SJSA1 (cell line): ENCODE results near the gene RPAP3. TPM values are rescaled to one million over a fixed set of nuclear protein-coding genes. Genes with fewer than 3 reads are reported as not detected.
"Not testable (repeated sequence)": the region's sequence is repeated elsewhere in the genome, so short reads cannot be mapped to it uniquely, and the experiment has no call there.

Experiments used
- DNase-seq, 2 experiments: peaks; one replicate each; pipeline ENCODE4 v3.0.0-alpha.2; 2015 to 2020; ENCODE audit warnings: low spot score in 2 of 2, low read depth in 1 of 2
- H3K27ac ChIP-seq: fragments of 250-450 bp; sonication (Bioruptor Pico); 2 replicates; pipeline ENCODE4 v1.5.1; 2020; ENCODE audit warnings: mild to moderate bottlenecking, moderate library complexity
- H3K27me3 ChIP-seq: fragments of 250-450 bp; sonication (Bioruptor Pico); replicated peaks from 2 replicates; pipeline ENCODE4 v1.5.1; 2020; ENCODE audit warnings: mild to moderate bottlenecking, moderate library complexity
- H3K36me3 ChIP-seq: fragments of 250-450 bp; sonication (Bioruptor Pico); 2 replicates; pipeline ENCODE4 v1.5.1; 2020; ENCODE audit warnings: mild to moderate bottlenecking
- H3K4me1 ChIP-seq: fragments of 250-450 bp; sonication (Bioruptor Pico); replicated peaks from 2 replicates; pipeline ENCODE4 v1.6.1; 2021; ENCODE audit warnings: mild to moderate bottlenecking
- H3K4me3 ChIP-seq: fragments of 250-450 bp; sonication (Bioruptor Pico); 2 replicates; pipeline ENCODE4 v1.5.1; 2020; ENCODE audit warnings: mild to moderate bottlenecking
- H3K9me3 ChIP-seq: fragments of 250-450 bp; sonication (Bioruptor Pico); replicated peaks from 2 replicates; pipeline ENCODE4 v1.5.1; 2020; ENCODE audit warnings: mild to moderate bottlenecking
- total RNA-seq: library from RNA; depleted of rRNA; stranded (reverse); fragments of >200 nt; shearing (Covaris generic); gene quantifications from 2 replicates; pipeline ENCODE4 v1.2.3, GENCODE V29; 2014

Gene RPAP3
- total RNA-seq, 1 experiment from 2014 or later: 27.6 TPM

DNA sequence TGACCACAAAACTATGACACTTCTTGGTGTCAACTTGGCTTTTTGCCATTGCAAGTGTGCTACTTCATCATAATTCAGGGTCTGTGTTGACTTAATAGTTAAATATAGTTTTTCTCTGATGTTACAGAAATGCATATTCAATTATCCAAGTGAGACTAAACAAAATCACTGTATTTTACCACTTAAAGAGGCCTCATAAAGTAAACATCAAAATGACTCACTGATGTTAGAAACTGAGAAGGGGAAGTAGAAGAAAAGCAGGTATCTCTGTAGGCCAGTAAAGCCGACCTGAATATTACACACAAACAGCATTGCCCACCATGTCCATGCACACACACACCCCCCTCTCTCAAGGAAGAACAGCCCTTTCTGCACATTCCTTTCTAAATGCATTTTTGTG, 55.4 kb downstream of the RPAP3 start:
- Histone ChIP-seq H3K9me3 (no peaks in the 10 kb centered on the region), H3K27ac (no peak overlapping the region), H3K4me3 (no peak overlapping the region), H3K36me3 (no peaks in the 10 kb centered on the region), H3K27me3 (no peaks in the 10 kb centered on the region), H3K4me1 (peaks cover 14% of the 10 kb centered on the region)
- DNase-seq: peak in 1 of 2 experiments; percentile 15

DNA sequence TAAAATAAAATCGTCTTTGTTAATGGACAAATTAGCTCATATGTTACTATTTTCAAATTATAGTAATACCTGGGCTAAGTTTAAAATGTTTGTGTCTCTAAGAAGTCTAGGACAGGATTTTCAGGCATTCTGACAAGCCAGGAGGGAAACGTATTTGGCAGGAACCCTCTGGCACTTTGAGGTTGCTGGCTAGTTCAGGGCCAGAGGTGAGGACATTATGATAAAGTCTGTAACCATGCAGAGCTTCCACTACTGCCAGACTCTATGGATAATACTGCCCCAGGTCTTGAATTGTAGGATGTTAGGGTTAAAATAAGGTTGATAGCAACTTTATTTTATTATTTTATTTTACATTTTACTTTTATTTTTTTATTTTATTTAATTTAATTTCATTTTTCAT, 56.4 kb downstream of the RPAP3 start:
- H3K27ac ChIP-seq: no peak overlapping the region
- no peaks in the 10 kb centered on the region for H3K27me3 ChIP-seq

DNA sequence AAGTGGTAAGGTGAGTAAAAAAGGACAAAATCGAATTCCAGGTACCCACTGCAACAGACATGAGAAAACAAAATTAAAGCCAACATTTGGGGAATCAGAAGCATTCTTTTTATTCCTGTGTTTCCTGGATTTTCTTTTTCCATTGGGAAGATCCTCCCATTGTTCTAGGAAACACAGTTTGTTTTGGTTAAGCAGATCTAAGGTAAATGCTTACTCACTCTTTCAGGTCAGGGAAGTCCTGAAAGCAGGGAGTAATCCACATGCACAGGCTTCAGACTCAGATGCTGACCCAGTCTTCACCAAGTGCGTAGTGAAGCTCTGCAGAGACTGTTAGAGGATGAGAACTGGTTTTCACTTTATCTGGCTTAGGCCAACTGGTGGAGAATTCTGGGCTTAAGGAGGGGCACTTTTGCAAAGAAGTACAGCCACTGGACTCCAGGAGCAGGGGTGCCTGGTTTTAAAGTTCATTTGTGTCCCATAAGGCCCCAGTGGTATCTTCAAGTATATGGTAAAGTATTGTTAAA, 57.7 kb downstream of the RPAP3 start:
- H3K9me3 ChIP-seq: no peaks in the 10 kb centered on the region
- no peak overlapping the region for H3K27ac ChIP-seq
- H3K4me1 ChIP-seq: peaks cover 14% of the 10 kb centered on the region

More for the DNA sequence above, 56.4 kb downstream of the RPAP3 start:
- Histone ChIP-seq H3K4me3 (no peak overlapping the region), H3K4me1 (peaks cover 14% of the 10 kb centered on the region), H3K36me3 (no peaks in the 10 kb centered on the region), H3K9me3 (no peaks in the 10 kb centered on the region)
- no peak for DNase-seq

DNA sequence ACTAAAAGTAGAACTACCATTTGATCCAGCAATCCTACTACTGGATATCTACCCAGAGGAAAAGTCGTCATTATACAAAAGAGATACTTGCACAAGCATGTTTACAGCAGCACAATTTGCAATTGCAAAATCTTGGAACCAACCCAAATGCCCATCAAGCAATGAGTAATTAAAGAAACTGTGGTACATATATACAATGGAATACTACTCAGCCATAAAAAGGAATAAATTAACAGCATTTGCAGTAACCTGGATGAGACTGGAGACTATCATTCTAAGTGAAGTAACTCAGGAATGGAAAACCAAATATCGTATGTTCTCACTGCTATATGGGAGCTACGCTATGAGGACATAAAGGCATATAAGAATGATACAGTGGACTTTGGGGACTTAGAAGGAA, 63.5 kb downstream of the RPAP3 start:
- H3K27me3 ChIP-seq: not testable (repeated sequence)

More for the DNA sequence above, 57.7 kb downstream of the RPAP3 start:
- H3K36me3 ChIP-seq: no peaks in the 10 kb centered on the region
- no peaks in the 10 kb centered on the region for H3K27me3 ChIP-seq
- H3K4me3 ChIP-seq: no peak overlapping the region
- no peak for DNase-seq

DNA sequence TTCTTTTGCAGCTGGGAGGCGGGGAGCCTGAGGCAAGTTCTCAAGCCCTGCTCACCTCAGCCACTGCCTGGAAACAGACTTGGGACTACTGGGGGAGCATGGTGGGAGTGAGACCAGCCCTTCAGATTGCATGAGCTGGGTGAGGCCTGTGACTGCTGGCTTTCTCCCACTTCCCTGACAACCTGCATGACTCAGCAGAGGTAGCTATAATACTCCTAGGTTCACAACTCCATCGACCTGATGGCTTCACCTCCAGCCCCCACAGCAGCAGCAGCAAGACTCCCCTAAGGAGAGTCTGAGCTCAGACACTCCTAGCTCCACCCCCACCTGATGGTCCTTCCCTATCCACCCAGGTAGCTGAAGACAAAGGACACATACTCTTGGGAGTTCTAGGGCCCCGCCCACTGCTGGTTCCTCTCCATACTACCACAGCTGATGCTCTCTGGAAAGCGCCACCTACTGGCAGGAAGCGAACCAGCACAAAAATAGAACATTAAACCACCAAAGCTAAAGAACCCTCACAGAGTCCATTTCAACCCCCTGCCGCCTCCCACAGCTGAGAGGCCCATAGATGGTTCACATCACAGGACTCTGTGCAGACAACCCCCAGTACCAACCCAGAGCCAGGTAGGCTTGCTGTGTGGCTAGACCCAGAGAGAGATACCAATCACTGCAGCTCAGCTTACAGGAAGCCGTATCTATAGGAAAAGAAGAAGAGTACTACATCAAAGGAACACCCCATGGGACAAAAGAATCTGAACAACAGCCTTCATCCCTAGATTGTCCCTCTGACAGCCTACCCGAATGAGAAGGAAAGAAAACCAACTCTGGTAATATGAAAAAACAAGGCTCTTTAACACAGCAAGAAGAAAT, 68.7 kb downstream of the RPAP3 start:
- no peaks in the 10 kb centered on the region for H3K9me3 ChIP-seq
- no peak overlapping the region for H3K27ac ChIP-seq
- H3K4me1 ChIP-seq: no peaks in the 10 kb centered on the region
- no peaks in the 10 kb centered on the region for H3K27me3 ChIP-seq
- peak in 1 of 2 experiments; percentile 10 for DNase-seq
- H3K4me3 ChIP-seq: no peak overlapping the region
- no peaks in the 10 kb centered on the region for H3K36me3 ChIP-seq

More for the DNA sequence above, 63.5 kb downstream of the RPAP3 start:
- H3K4me3 ChIP-seq, H3K9me3 ChIP-seq, H3K36me3 ChIP-seq, H3K27ac ChIP-seq, DNase-seq, H3K4me1 ChIP-seq: not testable (repeated sequence)

DNA sequence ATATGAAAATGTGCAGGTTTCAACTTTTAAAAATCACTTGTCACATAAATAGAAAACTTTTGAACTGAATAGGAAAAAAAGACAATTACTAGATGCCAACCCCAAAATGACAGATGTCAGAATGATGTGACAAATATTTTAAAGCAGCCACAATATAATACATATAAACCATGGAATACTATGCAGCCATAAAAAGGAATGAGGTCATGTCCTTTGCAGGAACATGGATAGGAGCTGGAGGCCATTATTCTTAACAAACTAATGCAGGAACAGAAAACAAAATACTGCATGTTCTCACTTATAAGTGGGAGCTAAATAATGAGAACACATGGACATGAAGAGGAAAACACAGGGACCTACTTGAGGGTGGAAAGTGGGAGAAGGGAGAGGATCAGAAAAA, 70.1 kb downstream of the RPAP3 start:
- H3K4me1 ChIP-seq, H3K27ac ChIP-seq, H3K4me3 ChIP-seq, H3K27me3 ChIP-seq, H3K36me3 ChIP-seq, DNase-seq, H3K9me3 ChIP-seq: not testable (repeated sequence)

DNA sequence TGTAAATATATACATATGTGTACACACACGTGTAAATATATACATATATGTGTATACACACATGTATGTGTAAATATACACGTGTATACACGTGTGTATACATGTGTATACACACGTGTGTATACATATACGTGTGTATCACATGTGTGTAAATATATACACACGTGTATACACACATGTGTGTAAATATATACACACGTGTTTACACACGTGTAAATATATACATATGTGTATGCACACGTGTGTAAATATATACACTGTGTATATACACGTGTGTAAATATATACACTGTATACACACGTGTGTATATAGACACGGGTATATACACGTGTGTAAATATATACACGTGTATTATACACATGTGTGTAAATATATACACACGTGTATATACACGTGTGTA, 71.7 kb downstream of the RPAP3 start:
- Histone ChIP-seq H3K27ac (no peak overlapping the region), H3K27me3 (no peaks in the 10 kb centered on the region), H3K9me3 (no peaks in the 10 kb centered on the region), H3K4me1 (no peaks in the 10 kb centered on the region), H3K36me3 (no peaks in the 10 kb centered on the region), H3K4me3 (no peak overlapping the region)
- no peak for DNase-seq

DNA sequence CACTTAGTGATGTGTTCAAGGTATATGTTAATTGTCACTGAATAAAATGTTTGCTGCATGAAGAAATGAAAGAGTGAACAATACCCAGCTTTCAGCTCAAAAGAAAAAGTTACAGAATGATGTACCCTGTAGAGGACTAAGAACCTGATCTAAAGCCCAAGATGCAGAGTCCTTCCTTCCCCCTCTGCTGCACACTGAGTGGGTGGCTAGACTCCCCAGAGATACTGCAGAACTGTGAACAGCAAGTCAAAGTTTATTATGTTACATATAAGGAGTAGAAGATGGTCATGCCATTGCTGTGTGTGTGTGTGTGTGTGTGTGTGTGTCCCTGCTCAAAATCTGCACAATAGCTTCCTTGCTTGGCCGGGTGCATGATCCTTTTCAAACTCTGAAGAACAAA, 83.9 kb downstream of the RPAP3 start:
- no peaks in the 10 kb centered on the region for H3K27me3 ChIP-seq
- H3K27ac ChIP-seq: no peak overlapping the region
- no peak overlapping the region for H3K4me3 ChIP-seq
- no peaks in the 10 kb centered on the region for H3K9me3 ChIP-seq
- no peaks in the 10 kb centered on the region for H3K36me3 ChIP-seq
- H3K4me1 ChIP-seq: no peaks in the 10 kb centered on the region
- no peak for DNase-seq

DNA sequence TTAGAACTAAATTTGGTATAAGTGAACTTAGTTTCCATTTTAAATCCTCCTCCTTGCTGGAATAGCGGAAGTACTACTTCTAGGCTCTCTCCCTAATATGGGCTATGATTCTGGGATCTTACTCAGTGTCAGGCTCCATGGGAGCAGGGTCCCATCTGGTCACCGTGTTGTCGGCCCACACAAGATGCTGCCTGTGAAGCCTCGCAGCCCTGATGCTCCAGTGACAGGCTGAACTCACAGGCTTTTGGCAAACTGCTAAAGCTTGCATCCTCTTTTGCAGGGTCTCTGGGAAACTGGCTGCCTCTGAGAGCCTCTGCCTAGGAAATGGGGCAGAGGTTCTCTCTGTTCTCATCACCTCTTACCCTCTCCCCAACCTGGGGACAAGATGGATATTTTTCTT, 88.4 kb downstream of the RPAP3 start:
- Histone ChIP-seq H3K27ac (no peak overlapping the region), H3K9me3 (peaks cover 7% of the 10 kb centered on the region; the same call in 1 of the 2 replicates), H3K4me3 (no peak overlapping the region), H3K36me3 (no peaks in the 10 kb centered on the region), H3K4me1 (no peaks in the 10 kb centered on the region), H3K27me3 (no peaks in the 10 kb centered on the region)
- no peak for DNase-seq

DNA sequence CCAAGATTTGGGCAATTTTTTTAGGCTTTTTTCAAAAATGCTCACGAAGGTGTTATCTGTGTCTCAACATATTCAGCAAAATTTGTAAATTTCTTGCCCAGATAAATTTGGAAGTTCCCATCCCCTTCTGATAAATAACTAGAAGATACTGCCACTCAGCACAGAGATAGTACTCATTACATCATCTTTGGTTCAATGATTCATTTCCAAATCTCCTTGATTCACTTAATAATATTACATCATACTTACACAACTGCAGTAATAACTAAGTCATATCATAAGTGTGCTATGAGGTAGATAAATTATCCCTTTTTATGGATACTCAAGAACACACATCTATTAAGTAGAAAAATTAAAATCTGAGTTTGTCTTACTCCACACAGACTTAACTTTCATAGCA, 89.4 kb downstream of the RPAP3 start:
- H3K9me3 ChIP-seq: peaks cover 11% of the 10 kb centered on the region; the same call in 1 of the 2 replicates
- H3K36me3 ChIP-seq: no peaks in the 10 kb centered on the region
- no peak overlapping the region for H3K4me3 ChIP-seq
- no peaks in the 10 kb centered on the region for H3K27me3 ChIP-seq
- no peaks in the 10 kb centered on the region for H3K4me1 ChIP-seq
- no peak for DNase-seq
- no peak overlapping the region for H3K27ac ChIP-seq

DNA sequence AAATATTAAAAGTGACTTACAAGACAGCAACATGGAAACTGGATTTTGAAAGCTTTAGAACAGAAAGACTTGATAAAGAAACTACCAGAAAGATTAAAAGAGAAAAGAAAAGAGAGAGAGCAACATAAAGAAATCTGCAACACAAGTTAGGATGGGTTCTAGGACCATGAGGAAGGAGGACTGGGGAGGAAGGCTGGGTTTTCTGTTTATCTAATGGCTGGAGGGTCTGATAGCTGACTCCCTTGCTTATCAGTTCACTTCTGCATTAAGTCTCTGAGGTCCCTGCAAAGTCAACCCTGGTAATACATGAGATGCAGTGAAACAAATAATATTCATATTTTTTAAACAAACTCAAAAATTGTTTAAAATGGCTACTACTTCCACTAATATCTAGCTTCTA, 90.1 kb downstream of the RPAP3 start:
- Histone ChIP-seq H3K27me3 (no peaks in the 10 kb centered on the region), H3K27ac (no peak overlapping the region), H3K4me1 (no peaks in the 10 kb centered on the region), H3K36me3 (no peaks in the 10 kb centered on the region), H3K4me3 (no peak overlapping the region), H3K9me3 (peaks cover 11% of the 10 kb centered on the region; the same call in 1 of the 2 replicates)
- DNase-seq: no peak

DNA sequence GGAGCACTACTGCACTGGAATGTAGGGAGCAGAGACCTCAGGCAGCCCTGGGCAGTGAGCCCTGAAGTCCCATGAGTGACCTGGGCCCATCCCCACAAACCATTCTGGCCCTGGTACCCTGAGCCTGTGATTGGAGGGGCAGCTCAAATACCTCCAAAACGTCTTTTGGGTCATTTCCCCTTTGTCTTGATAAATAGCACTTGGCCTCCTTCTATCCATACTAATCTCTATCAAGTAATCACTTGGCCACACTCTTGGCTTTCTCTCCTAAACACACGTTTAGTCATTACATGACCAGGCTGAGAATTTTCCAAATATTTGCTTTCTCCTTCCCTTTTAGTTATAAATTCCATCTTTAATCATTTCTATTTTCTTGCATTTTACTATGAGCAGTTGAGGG, 91.3 kb downstream of the RPAP3 start:
- Histone ChIP-seq H3K4me1 (no peaks in the 10 kb centered on the region), H3K4me3 (no peak overlapping the region), H3K36me3 (no peaks in the 10 kb centered on the region), H3K9me3 (peaks cover 11% of the 10 kb centered on the region; the same call in 1 of the 2 replicates), H3K27ac (no peak overlapping the region), H3K27me3 (no peaks in the 10 kb centered on the region)
- DNase-seq: no peak

DNA sequence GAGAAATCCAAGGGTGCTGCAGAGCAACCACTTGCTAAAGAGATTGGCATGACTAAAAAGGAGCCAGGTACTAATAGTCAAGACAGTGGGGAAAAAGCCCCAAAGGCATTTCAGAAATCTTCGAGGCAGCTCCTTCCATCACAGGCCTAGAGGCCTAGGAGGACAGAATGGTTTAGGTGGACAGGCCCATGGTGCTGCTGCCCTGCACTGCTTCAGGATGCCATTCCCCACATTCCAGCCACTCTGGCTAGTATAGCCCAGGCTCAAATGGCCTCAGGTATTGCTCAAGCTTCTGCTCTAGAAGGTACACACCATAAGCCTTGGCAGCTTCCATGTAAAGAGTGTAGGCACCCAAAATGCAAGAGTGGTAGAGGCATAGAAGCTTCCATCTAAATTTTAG, 92.9 kb downstream of the RPAP3 start:
- no peak overlapping the region for H3K4me3 ChIP-seq

DNA sequence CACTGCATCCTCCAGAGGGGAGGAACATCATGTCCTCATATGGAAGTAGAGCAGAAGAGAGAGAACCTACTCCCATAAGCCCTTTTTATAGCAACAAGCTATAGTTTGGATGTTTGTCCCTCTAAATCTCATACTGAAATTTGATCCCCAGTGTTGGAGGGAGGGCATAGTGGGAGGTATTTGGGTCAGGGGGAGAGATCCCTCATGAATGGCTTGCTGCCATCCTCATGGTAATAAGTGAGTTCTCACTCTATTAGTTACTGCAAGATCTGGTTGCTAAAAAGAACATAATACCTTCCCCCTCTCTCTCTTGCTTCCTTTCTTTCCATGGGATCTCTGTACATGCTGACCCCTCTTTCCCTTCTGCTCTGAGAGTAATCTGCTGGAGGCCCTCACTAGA, 93.9 kb downstream of the RPAP3 start:
- H3K4me1 ChIP-seq: no peaks in the 10 kb centered on the region
- H3K4me3 ChIP-seq: no peak overlapping the region

More for the DNA sequence above, 92.9 kb downstream of the RPAP3 start:
- H3K9me3 ChIP-seq: peaks cover 11% of the 10 kb centered on the region; the same call in 1 of the 2 replicates
- H3K27ac ChIP-seq: no peak overlapping the region
- DNase-seq: no peak
- no peaks in the 10 kb centered on the region for H3K4me1 ChIP-seq
- H3K36me3 ChIP-seq: no peaks in the 10 kb centered on the region
- H3K27me3 ChIP-seq: no peaks in the 10 kb centered on the region

More for the DNA sequence above, 93.9 kb downstream of the RPAP3 start:
- H3K27ac ChIP-seq: no peak overlapping the region
- no peak for DNase-seq
- H3K9me3 ChIP-seq: peaks cover 11% of the 10 kb centered on the region; the same call in 1 of the 2 replicates
- no peaks in the 10 kb centered on the region for H3K36me3 ChIP-seq
- no peaks in the 10 kb centered on the region for H3K27me3 ChIP-seq
